Mucosa of stomach (tissue), 1 donor: ENCODE data around the gene TRIOBP.

Source experiments
- H3K27me3 ChIP-seq: one replicate; pipeline ENCODE4 v1.7.0; 2013; ENCODE audit warnings: mild to moderate bottlenecking, low read length; ENCODE audit not compliant: control insufficient read depth, insufficient read depth
- H3K36me3 ChIP-seq: one replicate; pipeline ENCODE4 v1.7.0; 2013; ENCODE audit warnings: low read length; ENCODE audit not compliant: control insufficient read depth, insufficient read depth
- H3K4me1 ChIP-seq: one replicate; pipeline ENCODE4 v1.7.0; 2013; ENCODE audit warnings: mild to moderate bottlenecking, low read length; ENCODE audit not compliant: control insufficient read depth, insufficient read depth
- H3K4me3 ChIP-seq: one replicate; pipeline ENCODE4 v1.7.0; 2013; ENCODE audit warnings: low read length
- H3K9ac ChIP-seq: one replicate; pipeline ENCODE4 v1.7.0; 2013; ENCODE audit warnings: mild to moderate bottlenecking, low read length, moderate library complexity
- H3K9me3 ChIP-seq: one replicate; pipeline ENCODE4 v1.7.0; 2013; ENCODE audit warnings: mild to moderate bottlenecking, low read length, moderate library complexity; ENCODE audit not compliant: control insufficient read depth
- donor health status: Pancreatic carcinoma.

Gene TRIOBP

GRCh38 chr22:37726241-37726887, 29.5 kb downstream of the TRIOBP start:
- no peaks in the 10 kb centered on the region for H3K9me3 ChIP-seq
- no peak overlapping the region for H3K4me3 ChIP-seq
- no peak overlapping the region for H3K9ac ChIP-seq
- no peaks in the 10 kb centered on the region for H3K27me3 ChIP-seq
- H3K4me1 ChIP-seq: peaks cover 21% of the 10 kb centered on the region
- H3K36me3 ChIP-seq: no peaks in the 10 kb centered on the region

- no peaks in the 10 kb centered on the region for H3K9me3 ChIP-seq
- H3K36me3 ChIP-seq: no peaks in the 10 kb centered on the region
- H3K4me1 ChIP-seq: peaks cover 41% of the 10 kb centered on the region
- H3K27me3 ChIP-seq: no peaks in the 10 kb centered on the region
- no peak overlapping the region for H3K9ac ChIP-seq
- no peak overlapping the region for H3K4me3 ChIP-seq
Observed at GRCh38 chr22:37728620-37729019, 31.8 kb downstream of the TRIOBP start.

- H3K27me3 ChIP-seq: no peaks in the 10 kb centered on the region
Observed at GRCh38 chr22:37731804-37732471, 35.1 kb downstream of the TRIOBP start.

GRCh38 chr22:37732699-37733607, 36.1 kb downstream of the TRIOBP start:
- Histone ChIP-seq H3K27me3 (no peaks in the 10 kb centered on the region), H3K9ac (no peak overlapping the region), H3K4me3 (no peak overlapping the region), H3K9me3 (no peaks in the 10 kb centered on the region), H3K4me1 (peaks cover 64% of the 10 kb centered on the region), H3K36me3 (no peaks in the 10 kb centered on the region)

More at GRCh38 chr22:37731804-37732471, 35.1 kb downstream of the TRIOBP start:
- no peak overlapping the region for H3K9ac ChIP-seq
- H3K4me1 ChIP-seq: peaks cover 65% of the 10 kb centered on the region
- H3K4me3 ChIP-seq: no peak overlapping the region
- H3K9me3 ChIP-seq: no peaks in the 10 kb centered on the region
- no peaks in the 10 kb centered on the region for H3K36me3 ChIP-seq

GRCh38 chr22:37733625-37734401, 37.0 kb downstream of the TRIOBP start:
- Histone ChIP-seq H3K9me3 (no peaks in the 10 kb centered on the region), H3K36me3 (no peaks in the 10 kb centered on the region), H3K27me3 (no peaks in the 10 kb centered on the region), H3K9ac (peak overlapping the region; percentile 1), H3K4me1 (peaks cover 56% of the 10 kb centered on the region), H3K4me3 (no peak overlapping the region)

- no peaks in the 10 kb centered on the region for H3K27me3 ChIP-seq
- no peak overlapping the region for H3K4me3 ChIP-seq
- H3K36me3 ChIP-seq: no peaks in the 10 kb centered on the region
- H3K9ac ChIP-seq: peak overlapping the region; percentile 1
- peaks cover 59% of the 10 kb centered on the region for H3K4me1 ChIP-seq
- H3K9me3 ChIP-seq: no peaks in the 10 kb centered on the region
Observed at GRCh38 chr22:37734402-37734700, 37.5 kb downstream of the TRIOBP start.

GRCh38 chr22:37734964-37735451, 38.2 kb downstream of the TRIOBP start:
- Histone ChIP-seq H3K9ac (peak overlapping the region; percentile 1), H3K9me3 (no peaks in the 10 kb centered on the region), H3K27me3 (no peaks in the 10 kb centered on the region), H3K4me3 (no peak overlapping the region), H3K4me1 (peaks cover 61% of the 10 kb centered on the region), H3K36me3 (no peaks in the 10 kb centered on the region)

- Histone ChIP-seq H3K27me3 (no peaks in the 10 kb centered on the region), H3K9me3 (no peaks in the 10 kb centered on the region)
Observed at GRCh38 chr22:37739035-37739434, 42.2 kb downstream of the TRIOBP start.

GRCh38 chr22:37739611-37740049, 42.8 kb downstream of the TRIOBP start:
- no peaks in the 10 kb centered on the region for H3K9me3 ChIP-seq
- H3K36me3 ChIP-seq: no peaks in the 10 kb centered on the region
- H3K9ac ChIP-seq: no peak overlapping the region
- no peaks in the 10 kb centered on the region for H3K27me3 ChIP-seq
- H3K4me3 ChIP-seq: no peak overlapping the region
- H3K4me1 ChIP-seq: peaks cover 53% of the 10 kb centered on the region

More at GRCh38 chr22:37739035-37739434, 42.2 kb downstream of the TRIOBP start:
- Histone ChIP-seq H3K4me1 (peaks cover 58% of the 10 kb centered on the region), H3K9ac (no peak overlapping the region), H3K36me3 (no peaks in the 10 kb centered on the region), H3K4me3 (no peak overlapping the region)

- Histone ChIP-seq H3K27me3 (no peaks in the 10 kb centered on the region), H3K9ac (no peak overlapping the region), H3K9me3 (no peaks in the 10 kb centered on the region), H3K4me1 (peaks cover 49% of the 10 kb centered on the region), H3K36me3 (no peaks in the 10 kb centered on the region), H3K4me3 (no peak overlapping the region)
Observed at GRCh38 chr22:37740455-37741311, 43.8 kb downstream of the TRIOBP start.

GRCh38 chr22:37741312-37741795, 44.5 kb downstream of the TRIOBP start:
- H3K4me3 ChIP-seq: no peak overlapping the region
- H3K9me3 ChIP-seq: no peaks in the 10 kb centered on the region
- H3K4me1 ChIP-seq: peaks cover 45% of the 10 kb centered on the region
- H3K36me3 ChIP-seq: no peaks in the 10 kb centered on the region
- H3K9ac ChIP-seq: no peak overlapping the region
- H3K27me3 ChIP-seq: no peaks in the 10 kb centered on the region
